DOHH2 (cell line): ENCODE measurements around the gene DPYD.

ENCODE experiments used
- H3F3A ChIP-seq: fragments of 200-600 bp; sonication (generic), shearing (Covaris generic); 2 replicates; pipeline ENCODE4 v1.6.0; 2016; ENCODE audit warnings: antibody characterized with exemption, mild to moderate bottlenecking; ENCODE audit not compliant: control insufficient read depth, insufficient read depth
- H3K27ac ChIP-seq: fragments of 200-600 bp; sonication (generic); 2 replicates; pipeline ENCODE4 v1.5.1; 2014; ENCODE audit warnings: low read depth, mild to moderate bottlenecking, low read length, moderate library complexity
- H3K27me3 ChIP-seq: fragments of 200-600 bp; sonication (generic); 2 replicates; pipeline ENCODE4 v1.6.1; 2014; ENCODE audit warnings: mild to moderate bottlenecking, low read length, mixed read lengths; ENCODE audit not compliant: control insufficient read depth
- H3K36me3 ChIP-seq: fragments of 200-600 bp; sonication (generic); 2 replicates; pipeline ENCODE4 v1.6.1; 2014; ENCODE audit warnings: mild to moderate bottlenecking, low read length, moderate library complexity, mixed read lengths; ENCODE audit not compliant: control insufficient read depth
- H3K4me1 ChIP-seq: fragments of 200-600 bp; sonication (generic); 2 replicates; pipeline ENCODE4 v1.6.1; 2014; ENCODE audit warnings: mild to moderate bottlenecking, low read length, mixed read lengths; ENCODE audit not compliant: control insufficient read depth
- H3K4me2 ChIP-seq: fragments of 200-600 bp; sonication (generic); 2 replicates; pipeline ENCODE4 v1.6.0; 2014; ENCODE audit warnings: mild to moderate bottlenecking, low read length, moderate library complexity
- H3K4me3 ChIP-seq: fragments of 200-600 bp; sonication (generic); 2 replicates; pipeline ENCODE4 v1.5.1; 2014; ENCODE audit warnings: mild to moderate bottlenecking, low read length, mixed read lengths
- H3K79me2 ChIP-seq: fragments of 200-600 bp; sonication (generic); 2 replicates; pipeline ENCODE4 v1.6.1; 2014; ENCODE audit warnings: mild to moderate bottlenecking, low read length, mixed read lengths; ENCODE audit not compliant: control insufficient read depth
- H3K9me2 ChIP-seq: fragments of 200-600 bp; sonication (generic); replicated peaks from 2 replicates; pipeline ENCODE4 v1.6.1; 2014; ENCODE audit warnings: mild to moderate bottlenecking, low read length, mixed read lengths; ENCODE audit not compliant: control insufficient read depth
- H3K9me3 ChIP-seq: fragments of 200-600 bp; sonication (generic); 2 replicates; pipeline ENCODE4 v1.6.1; 2014; ENCODE audit warnings: antibody characterized with exemption, low read length, mixed read lengths; ENCODE audit not compliant: control insufficient read depth, insufficient read depth
- H4K20me1 ChIP-seq: fragments of 200-600 bp; sonication (generic); 2 replicates; pipeline ENCODE4 v1.6.0; 2014; ENCODE audit warnings: low read depth, mild to moderate bottlenecking, antibody characterized with exemption, low read length, moderate library complexity; ENCODE audit not compliant: control insufficient read depth, insufficient read depth
- EZH2phosphoT487 ChIP-seq: fragments of 200-600 bp; sonication (generic); IDR thresholded peaks from 2 replicates; pipeline ENCODE4 v1.6.1; 2017; ENCODE audit warnings: borderline replicate concordance, mild to moderate bottlenecking, antibody characterized with exemption, low read length, moderate library complexity, mixed read lengths
- TF ChIP-seq, protein P1 (sequence below): fragments of 200-600 bp; sonication (generic); IDR thresholded peaks from one replicate; pipeline ENCODE4 v1.5.1; 2014; ENCODE audit warnings: antibody characterized with exemption, mild to moderate bottlenecking, low read depth, low read length; ENCODE audit not compliant: poor library complexity, severe bottlenecking

DPYD gene

DNA sequence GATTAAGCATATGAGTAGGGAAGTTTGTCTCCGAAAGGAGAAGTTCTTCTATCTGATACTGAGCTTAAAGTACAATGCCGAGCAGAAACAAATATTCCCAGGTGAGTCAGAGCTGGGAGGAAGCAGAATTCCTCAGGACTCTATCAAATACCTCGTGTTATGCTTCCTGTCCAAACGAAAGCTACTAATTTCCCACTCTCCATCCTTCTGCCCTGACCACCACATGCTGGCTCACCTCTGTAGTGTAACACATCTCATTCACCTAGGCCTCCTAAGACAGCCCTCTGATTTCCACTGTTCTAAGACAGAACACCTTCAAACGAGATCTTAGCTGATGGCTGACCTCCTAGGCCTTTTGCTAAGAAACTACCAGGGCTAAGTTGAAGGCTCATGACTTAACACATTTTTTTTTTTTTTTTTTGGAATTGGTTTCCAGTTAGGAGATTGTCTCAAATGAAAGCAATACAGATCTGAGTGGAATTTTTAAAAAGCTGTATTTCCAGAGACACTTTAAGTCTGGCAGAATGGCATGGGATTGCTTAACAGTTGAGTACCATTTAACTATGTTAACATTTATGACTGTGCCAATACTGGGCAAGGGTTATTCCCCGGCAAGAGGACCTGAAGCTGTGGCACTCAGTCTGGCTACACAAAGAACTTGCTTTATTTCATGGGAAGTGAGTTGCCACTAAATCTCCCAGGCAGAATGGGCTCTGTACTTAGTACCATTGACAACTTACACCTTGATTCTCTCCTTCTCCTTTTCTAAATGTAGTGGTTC lies 583.4 kb downstream of the DPYD start:
- Histone ChIP-seq H3K4me2 (no peak overlapping the region), H3K4me1 (no peaks in the 10 kb centered on the region), H3F3A (no peaks in the 10 kb centered on the region), H3K79me2 (no peaks in the 10 kb centered on the region), H3K27ac (no peak overlapping the region), H3K9me3 (no peaks in the 10 kb centered on the region), H4K20me1 (no peaks in the 10 kb centered on the region), H3K36me3 (no peaks in the 10 kb centered on the region), H3K4me3 (no peak overlapping the region), H3K27me3 (no peaks in the 10 kb centered on the region), H3K9me2 (no peaks in the 10 kb centered on the region)
- TF ChIP-seq, protein P1, sequence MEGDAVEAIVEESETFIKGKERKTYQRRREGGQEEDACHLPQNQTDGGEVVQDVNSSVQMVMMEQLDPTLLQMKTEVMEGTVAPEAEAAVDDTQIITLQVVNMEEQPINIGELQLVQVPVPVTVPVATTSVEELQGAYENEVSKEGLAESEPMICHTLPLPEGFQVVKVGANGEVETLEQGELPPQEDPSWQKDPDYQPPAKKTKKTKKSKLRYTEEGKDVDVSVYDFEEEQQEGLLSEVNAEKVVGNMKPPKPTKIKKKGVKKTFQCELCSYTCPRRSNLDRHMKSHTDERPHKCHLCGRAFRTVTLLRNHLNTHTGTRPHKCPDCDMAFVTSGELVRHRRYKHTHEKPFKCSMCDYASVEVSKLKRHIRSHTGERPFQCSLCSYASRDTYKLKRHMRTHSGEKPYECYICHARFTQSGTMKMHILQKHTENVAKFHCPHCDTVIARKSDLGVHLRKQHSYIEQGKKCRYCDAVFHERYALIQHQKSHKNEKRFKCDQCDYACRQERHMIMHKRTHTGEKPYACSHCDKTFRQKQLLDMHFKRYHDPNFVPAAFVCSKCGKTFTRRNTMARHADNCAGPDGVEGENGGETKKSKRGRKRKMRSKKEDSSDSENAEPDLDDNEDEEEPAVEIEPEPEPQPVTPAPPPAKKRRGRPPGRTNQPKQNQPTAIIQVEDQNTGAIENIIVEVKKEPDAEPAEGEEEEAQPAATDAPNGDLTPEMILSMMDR, result no peak
- TF ChIP-seq EZH2phosphoT487, result no peak

DNA sequence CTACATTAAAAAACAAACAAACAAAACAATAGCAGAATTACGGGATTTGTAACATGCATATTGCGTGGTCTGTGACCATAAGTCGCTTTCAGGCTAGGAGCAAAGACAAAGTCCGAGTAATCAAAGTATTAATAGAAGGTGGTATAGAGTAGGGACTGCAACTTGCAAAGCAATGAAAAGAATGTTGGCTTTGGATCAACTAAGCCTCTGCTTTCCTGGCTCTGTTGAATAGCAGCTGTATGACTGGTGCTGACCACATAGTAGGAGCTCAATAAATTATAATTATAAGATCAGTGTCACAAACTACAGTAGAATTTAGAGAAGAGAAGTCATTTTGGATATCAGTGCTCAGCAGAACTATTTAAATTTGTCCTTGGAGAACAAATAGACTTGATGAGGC lies 586.4 kb downstream of the DPYD start:
- Histone ChIP-seq H3K79me2 (no peaks in the 10 kb centered on the region), H3F3A (no peaks in the 10 kb centered on the region), H3K4me1 (peaks cover 7% of the 10 kb centered on the region), H4K20me1 (no peaks in the 10 kb centered on the region), H3K9me3 (no peaks in the 10 kb centered on the region), H3K27me3 (no peaks in the 10 kb centered on the region), H3K36me3 (no peaks in the 10 kb centered on the region), H3K4me2 (no peak overlapping the region), H3K4me3 (no peak overlapping the region), H3K9me2 (no peaks in the 10 kb centered on the region), H3K27ac (no peak overlapping the region)
- no peak for TF ChIP-seq EZH2phosphoT487
- TF ChIP-seq, protein P1, result no peak

DNA sequence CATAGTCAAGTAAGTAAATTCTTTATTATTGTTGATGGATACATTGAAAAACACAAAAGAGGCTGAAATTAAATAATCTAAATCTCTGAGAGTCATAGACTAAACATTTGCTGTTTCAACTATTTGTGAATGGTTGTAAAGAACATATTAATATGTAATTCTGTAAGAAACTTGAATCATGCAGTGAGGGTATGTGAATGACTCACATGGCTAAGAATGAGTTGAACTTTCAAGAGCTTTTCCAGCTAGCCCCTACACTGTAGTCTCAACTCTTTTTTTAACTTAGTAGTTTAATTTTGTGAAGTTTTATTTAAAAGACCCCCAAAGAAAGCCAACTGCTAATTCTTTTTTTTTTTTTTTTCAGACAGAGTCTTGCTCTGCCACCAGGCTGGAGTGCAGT lies 588.1 kb downstream of the DPYD start:
- Histone ChIP-seq H4K20me1 (no peaks in the 10 kb centered on the region), H3K9me2 (no peaks in the 10 kb centered on the region), H3K27me3 (no peaks in the 10 kb centered on the region), H3K9me3 (no peaks in the 10 kb centered on the region), H3K79me2 (no peaks in the 10 kb centered on the region), H3F3A (no peaks in the 10 kb centered on the region), H3K27ac (no peak overlapping the region), H3K4me2 (no peak overlapping the region), H3K4me3 (no peak overlapping the region), H3K4me1 (peaks cover 7% of the 10 kb centered on the region), H3K36me3 (no peaks in the 10 kb centered on the region)
- TF ChIP-seq EZH2phosphoT487, result no peak
- TF ChIP-seq, protein P1, result no peak
